Adrenal gland (tissue), 12 donors: ENCODE results near the gene OPRM1. TPM values are rescaled to one million over a fixed set of nuclear protein-coding genes. Genes with fewer than 3 reads are reported as not detected.
"Not testable (repeated sequence)": the region's sequence is repeated elsewhere in the genome, so short reads cannot be mapped to it uniquely, and the experiment has no call there.

Experiments
- DNase-seq, 7 donors: peaks; one replicate each; pipeline ENCODE4 v3.0.0-alpha.2; 2019 to 2020
- H3K27ac ChIP-seq, 5 donors: fragments of 200-600 bp; sonication (generic) in 4 of 5; 1 replicate in 3 of 5; 2 replicates in 2 of 5; pipeline versions ENCODE4 v1.5.1 to v1.8.0; 2016 to 2020; ENCODE audit warnings: mild to moderate bottlenecking in 1 of 5
- H3K27me3 ChIP-seq: fragments of 200-600 bp; 2 replicates; pipeline ENCODE4 v1.8.0; 2021
- H3K36me3 ChIP-seq, 2 donors: fragments of 200-600 bp; replicated peaks in 1 of 2; 1 replicate in 1 of 2; 2 replicates in 1 of 2; pipeline versions ENCODE4 v1.5.1 to v1.8.0; 2018 to 2022
- H3K4me1 ChIP-seq, 2 donors: fragments of 200-600 bp; replicated peaks in 1 of 2; 1 replicate in 1 of 2; 2 replicates in 1 of 2; pipeline versions ENCODE4 v1.5.1 to v1.8.0; 2018 to 2021
- H3K4me3 ChIP-seq, 4 donors: fragments of 200-600 bp; sonication (generic) in 3 of 4; one replicate each; pipeline ENCODE4 v1.5.1; 2016 to 2018
- H3K9me3 ChIP-seq, 3 donors: fragments of 200-600 bp; sonication (generic) in 1 of 3; replicated peaks in 1 of 3; 1 replicate in 2 of 3; 2 replicates in 1 of 3; pipeline versions ENCODE4 v1.5.1 to v1.8.0; 2016 to 2021
- CTCF ChIP-seq, 6 experiments: fragments of 450-650 bp in 4 of 6; fragments of 200-600 bp in 2 of 6; sonication (generic) in 1 of 6; IDR thresholded peaks; 1 replicate in 5 of 6; 2 replicates in 1 of 6; pipeline versions ENCODE4 v1.5.1 to v1.8.0; 2016 to 2021; ENCODE audit warnings: antibody characterized with exemption in 6 of 6, mild to moderate bottlenecking in 2 of 6, moderate library complexity in 1 of 6
- POLR2A ChIP-seq, 2 donors: fragments of 450-650 bp; IDR thresholded peaks; one replicate each; pipeline ENCODE4 v1.6.1; 2017; ENCODE audit warnings: antibody characterized with exemption in 2 of 2, mild to moderate bottlenecking in 2 of 2, moderate library complexity in 1 of 2
- whole genome bisulfite sequencing, 4 donors: extraction: QIAGEN DNeasy Blood & Tissue Kit in 2 of 4; methylation state at CpG; one replicate each; pipeline versions ENCODE4 v1.1.5 to v1.1.7; 2013 to 2017; 5-methylcytosine and 5-hydroxymethylcytosine counted together
- intact Hi-C, 2 donors: fragments of 100-400 bp; cut with DNase I; formaldehyde crosslinking; loops; one replicate each; pipeline versions ENCODE4 v1.14.1 to v1.15.0; 2022 to 2023
- polyA plus RNA-seq, 3 donors: library from polyadenylated mRNA; stranded (reverse); fragments of 200-250 nt in 2 of 3; fragments of 350-450 nt in 1 of 3; fragmentation: Illumina TruSeq in 1 of 3; extraction: RNeasy Lipid Tissue Mini Kit (QIAGEN cat#74804) in 1 of 3; gene quantifications; one replicate each; pipeline ENCODE4 v1.2.3, GENCODE V29; 2013 to 2014
- total RNA-seq, 9 donors: library from RNA; depleted of rRNA in 4 of 9; stranded (reverse); fragments of >200 nt in 4 of 9; fragments of 120-200 nt in 1 of 9; fragmentation: NEBNext Ultra II Directional in 1 of 9; extraction: Animal tissue kit (Norgen Biotek cat#: 25700) in 1 of 9; gene quantifications; one replicate each; pipeline versions ENCODE4 v1.1.0 to v1.2.4, GENCODE V29; 2013 to 2023
- donor health status: healthy with polysubstance abuse.
- donor health status: Bipolar disorder and iron deficiency.
- donor health status: DM: yes; HTN: yes; CAD: no.
- donor health status: DM: no; HTN: no; CAD: no.
- donor health status: DM: no; HTN: no; CAD: no.
- donor health status: DM: yes; HTN: yes; CAD: no.

The OPRM1 gene
- total and polyA plus RNA-seq, 12 donors, result 0.19 to 3.5 (median 1.0) TPM; not detected in 4

GRCh38 chr6:154070041-154070440 lies 31.0 kb downstream of the OPRM1 start:
- DNase-seq, result no peak
- Histone ChIP-seq H3K4me3 (no peak overlapping the region), H3K27ac (no peak overlapping the region), H3K9me3 (no peaks in the 10 kb centered on the region), H3K27me3 (no peaks in the 10 kb centered on the region), H3K36me3 (no peaks in the 10 kb centered on the region), H3K4me1 (no peaks in the 10 kb centered on the region)
- WGBS, 4 donors, result 49 to 62% (median 52%) methylated on average over 2 of the region's 2 CpGs
- TF ChIP-seq POLR2A (IDR thresholded peaks at IDR 0.05) (no peak), CTCF (IDR thresholded peaks at IDR 0.05) (no peak)
- intact Hi-C loops, result no loop called here

GRCh38 chr6:154070657-154071056 lies 31.6 kb downstream of the OPRM1 start:
- Histone ChIP-seq H3K27ac (no peak overlapping the region), H3K4me3 (no peak overlapping the region), H3K9me3 (no peaks in the 10 kb centered on the region), H3K27me3 (no peaks in the 10 kb centered on the region), H3K36me3 (no peaks in the 10 kb centered on the region), H3K4me1 (no peaks in the 10 kb centered on the region)
- intact Hi-C loops, result no loop called here
- TF ChIP-seq CTCF (IDR thresholded peaks at IDR 0.05) (no peak), POLR2A (IDR thresholded peaks at IDR 0.05) (no peak)
- WGBS, 4 donors, result 41 to 74% (median 64%) methylated on average over 1 of the region's 1 CpG
- no peak for DNase-seq

- Histone ChIP-seq H3K4me3 (no peak overlapping the region), H3K36me3 (no peaks in the 10 kb centered on the region), H3K27me3 (no peaks in the 10 kb centered on the region), H3K4me1 (no peaks in the 10 kb centered on the region), H3K9me3 (no peaks in the 10 kb centered on the region), H3K27ac (no peak overlapping the region)
- DNase-seq, result no peak
- intact Hi-C loops, result no loop called here
- 42 to 70% (median 56%) methylated on average over 1 of the region's 1 CpG for WGBS, 4 donors
- TF ChIP-seq CTCF (IDR thresholded peaks at IDR 0.05) (no peak), POLR2A (IDR thresholded peaks at IDR 0.05) (no peak)
Measured at GRCh38 chr6:154071236-154071635, 32.2 kb downstream of the OPRM1 start.

- DNase-seq, result no peak
- no peaks in the 10 kb centered on the region for H3K4me1 ChIP-seq
- no peak for TF ChIP-seq POLR2A (IDR thresholded peaks at IDR 0.05)
- TF ChIP-seq CTCF (IDR thresholded peaks at IDR 0.05), result no peak
- no peaks in the 10 kb centered on the region for H3K27me3 ChIP-seq
- H3K36me3 ChIP-seq, result no peaks in the 10 kb centered on the region
- no peak overlapping the region for H3K4me3 ChIP-seq
- WGBS, 4 donors, result 58 to 82% (median 69%) methylated on average over 1 of the region's 1 CpG
- H3K27ac ChIP-seq, result no peak overlapping the region
- intact Hi-C loops, result no loop called here
- no peaks in the 10 kb centered on the region for H3K9me3 ChIP-seq
Measured at GRCh38 chr6:154071711-154072110, 32.7 kb downstream of the OPRM1 start.

GRCh38 chr6:154078596-154078995 lies 39.6 kb downstream of the OPRM1 start:
- H3K4me1 ChIP-seq, H3K27ac ChIP-seq, H3K9me3 ChIP-seq, H3K27me3 ChIP-seq, H3K4me3 ChIP-seq, DNase-seq, H3K36me3 ChIP-seq, intact Hi-C loops: not testable (repeated sequence)
- 62 to 82% (median 68%) methylated on average over 2 of the region's 2 CpGs for WGBS, 4 donors
